ENCODE data around the gene CLDN34.

Gene CLDN34

DNA sequence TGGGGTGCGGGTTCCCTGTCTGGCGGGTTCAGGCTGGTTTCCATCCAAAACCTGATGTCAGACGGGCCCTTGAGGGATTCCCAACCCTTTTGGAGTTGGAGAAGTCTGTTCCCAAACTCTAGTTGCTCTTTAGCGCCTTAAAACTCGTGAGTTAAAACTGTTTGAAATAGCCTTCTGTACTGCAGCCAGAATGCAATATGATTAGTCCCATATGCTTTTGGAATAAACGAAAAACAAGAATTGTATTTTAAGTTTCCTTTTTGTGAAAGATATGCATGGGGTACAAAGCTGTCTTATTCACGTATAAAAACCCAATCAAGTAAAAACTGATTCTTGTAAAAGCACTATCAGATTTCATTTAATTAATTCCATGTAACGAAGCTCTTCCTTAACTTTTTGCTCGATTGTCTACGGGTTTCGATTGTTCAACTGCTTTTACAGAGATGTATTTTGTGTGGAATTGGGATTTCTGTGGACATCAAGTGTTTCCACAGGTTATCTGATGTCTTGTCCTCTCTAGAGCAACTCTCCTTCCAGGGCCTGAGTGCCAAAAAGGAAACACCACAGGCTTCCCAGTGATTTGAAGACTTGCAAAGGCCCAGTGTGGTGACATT is 49.5 kb downstream of the CLDN34 start:
- DNase-seq (ENCODE audit: low spot score): no peak

DNA sequence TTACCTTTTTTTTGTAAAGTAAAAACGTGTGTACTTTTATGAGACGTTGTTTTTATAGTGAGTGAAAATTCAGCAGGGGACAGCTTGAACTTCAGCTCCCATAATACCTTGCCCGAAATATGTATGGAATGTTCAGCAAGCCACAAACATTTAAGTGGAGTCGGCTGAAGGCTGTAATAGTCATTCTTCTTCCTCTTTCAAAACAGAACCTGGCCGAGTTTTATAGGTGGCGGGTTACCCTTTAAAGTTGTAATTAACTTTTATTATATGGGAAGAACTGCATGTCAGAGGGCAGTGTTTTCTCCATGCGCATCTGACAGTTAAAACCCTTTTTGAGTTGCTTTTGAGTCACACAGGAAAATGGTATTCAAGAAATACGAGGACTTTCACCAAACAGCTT is 50.7 kb downstream of the CLDN34 start:
- DNase-seq (ENCODE audit: low spot score): no peak

Data from CD4-positive, alpha-beta T cell treated with Interleukin-2 at 100 ng/mL for 4 hours (primary cell).